Fibroblast of gingiva (primary cell): ENCODE results near the gene DOLPP1.
"Not testable (repeated sequence)": the region's sequence is repeated elsewhere in the genome, so short reads cannot be mapped to it uniquely, and the experiment has no call there.

Source experiments
- DNase-seq: peaks from one replicate; pipeline ENCODE4 v3.0.0-alpha.2; 2011; ENCODE audit warnings: low read depth

DOLPP1 gene, protein sequence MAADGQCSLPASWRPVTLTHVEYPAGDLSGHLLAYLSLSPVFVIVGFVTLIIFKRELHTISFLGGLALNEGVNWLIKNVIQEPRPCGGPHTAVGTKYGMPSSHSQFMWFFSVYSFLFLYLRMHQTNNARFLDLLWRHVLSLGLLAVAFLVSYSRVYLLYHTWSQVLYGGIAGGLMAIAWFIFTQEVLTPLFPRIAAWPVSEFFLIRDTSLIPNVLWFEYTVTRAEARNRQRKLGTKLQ

DNA sequence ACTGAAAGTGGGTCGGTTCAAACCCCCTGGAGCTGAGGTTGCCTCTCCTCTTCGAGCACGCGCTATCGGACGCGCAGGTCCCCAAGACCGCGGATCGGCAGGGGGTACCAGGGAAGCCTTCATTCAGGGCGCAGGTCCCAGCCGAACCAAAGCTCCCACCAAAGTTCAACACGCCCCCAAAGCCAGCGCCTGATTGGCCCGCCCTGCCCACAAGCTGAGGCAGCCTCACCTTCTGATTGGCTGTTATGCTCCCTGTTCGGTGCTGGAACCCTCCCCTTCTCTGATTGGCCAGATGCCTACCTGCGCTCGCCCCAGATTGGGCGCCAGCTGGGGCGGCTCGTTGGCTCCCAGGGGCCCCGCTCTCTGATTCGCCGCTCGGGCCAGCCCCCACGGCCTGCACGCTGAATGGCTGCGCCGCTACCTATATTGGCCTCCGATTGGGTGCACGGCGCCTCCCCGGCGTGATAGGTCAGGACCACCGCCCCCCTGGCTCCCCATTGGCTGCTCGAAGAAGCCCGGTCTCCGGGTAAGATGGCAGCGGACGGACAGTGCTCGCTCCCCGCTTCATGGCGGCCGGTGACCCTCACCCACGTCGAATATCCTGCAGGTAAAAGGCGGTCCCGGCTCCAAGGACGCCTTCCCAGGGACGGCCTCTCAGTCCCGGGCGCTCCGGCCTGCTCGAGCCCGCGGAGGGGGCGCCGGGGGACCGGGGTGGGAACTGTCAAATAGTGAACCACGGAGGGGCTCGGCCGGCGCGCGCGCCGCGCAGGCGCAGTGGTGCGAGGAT lies at the start of gene DOLPP1:
TSS of gene DOLPP1 (plus strand) at position 511 of the 787 bp plus-strand sequence. CDS start at position 532, 21 bp downstream.
- DNase-seq: peak; percentile 100

DNA sequence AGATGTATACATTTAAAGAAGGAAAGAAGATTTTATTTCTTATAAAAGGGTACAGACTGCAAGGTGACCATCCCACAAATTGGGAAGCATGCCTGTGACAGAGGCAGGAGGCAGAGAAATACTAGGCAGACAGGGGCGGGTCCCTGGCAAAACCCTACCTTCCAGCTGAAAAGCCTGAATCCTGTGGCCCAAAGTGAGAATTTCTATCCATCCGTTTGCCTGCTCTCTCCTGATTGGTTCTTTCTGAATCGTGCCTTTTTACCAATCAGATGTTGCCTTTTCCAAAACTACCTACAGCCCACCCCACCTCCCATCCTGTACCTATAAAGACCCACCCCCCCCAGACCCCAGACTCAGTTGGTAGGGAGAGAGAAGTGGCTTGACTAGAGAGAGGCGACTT lies 49.4 kb upstream of the DOLPP1 start:
- no peak for DNase-seq

DNA sequence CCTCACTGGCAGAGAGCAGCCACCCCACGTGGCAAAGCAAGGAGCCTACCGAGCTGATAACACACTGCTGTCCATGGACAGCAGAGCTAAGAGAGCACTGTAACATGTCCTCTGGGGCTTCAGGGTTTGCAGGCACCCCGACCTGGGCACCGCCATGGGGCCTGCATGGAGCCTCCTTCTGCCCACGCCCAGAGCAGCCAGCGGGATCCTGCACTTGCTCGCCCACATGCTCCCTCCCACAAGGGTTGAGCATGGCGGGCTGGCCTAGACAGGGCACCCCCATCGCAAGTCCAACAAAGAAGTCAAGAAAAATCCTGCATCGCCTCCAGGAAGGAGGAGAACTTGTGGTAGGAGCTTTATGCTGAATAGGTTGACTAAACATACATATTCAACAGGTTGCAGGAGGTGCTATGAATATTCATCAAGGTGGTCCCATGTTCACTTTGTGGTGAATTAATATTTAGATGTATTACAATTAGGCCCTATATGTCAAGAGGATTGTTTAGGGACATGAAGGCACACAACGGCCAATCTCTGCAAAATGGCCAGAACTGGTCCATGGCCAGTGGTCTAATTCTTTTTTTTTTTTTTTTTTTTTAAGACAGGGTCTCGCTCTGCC lies 48.3 kb upstream of the DOLPP1 start:
- DNase-seq: no peak

DNA sequence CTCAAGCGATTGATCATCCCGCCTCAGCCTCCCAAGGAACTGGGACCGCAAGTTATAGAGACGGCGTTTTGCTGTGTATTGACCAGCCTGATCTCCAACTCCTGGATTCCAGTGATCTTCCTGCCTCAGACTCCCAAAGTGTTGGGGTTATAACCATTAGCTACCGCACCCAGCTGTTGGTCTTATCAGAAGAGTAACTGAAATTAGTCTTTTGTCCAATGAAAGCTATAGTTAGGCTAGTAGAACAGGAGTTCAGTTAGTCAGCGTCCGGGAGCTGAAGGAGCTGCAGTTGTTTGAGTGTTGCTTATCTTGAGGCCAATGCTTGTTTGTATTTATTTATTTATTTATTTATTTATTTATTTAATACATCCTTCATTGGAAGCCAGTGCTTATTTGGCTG lies 47.7 kb upstream of the DOLPP1 start:
- DNase-seq: no peak

DNA sequence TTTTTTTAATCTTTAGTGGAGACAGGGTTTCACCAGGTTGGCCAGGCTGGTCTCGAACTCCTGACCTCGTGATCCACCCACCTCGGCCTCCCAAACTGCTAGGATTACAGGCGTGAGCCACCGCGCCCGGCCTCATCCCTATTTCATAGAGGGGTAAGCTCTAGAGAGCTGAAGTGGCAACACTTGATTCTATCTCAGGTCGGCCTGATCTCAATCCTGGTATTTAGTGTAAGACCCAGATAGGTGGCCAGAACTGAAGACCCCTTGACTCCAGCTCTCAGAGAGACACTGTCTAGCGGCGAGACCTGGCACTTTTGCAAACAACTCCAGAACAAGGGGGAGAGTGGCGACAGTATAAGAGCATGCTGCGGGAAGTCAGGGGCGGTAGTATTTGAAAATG lies 45.1 kb upstream of the DOLPP1 start:
- not testable (repeated sequence) for DNase-seq

DNA sequence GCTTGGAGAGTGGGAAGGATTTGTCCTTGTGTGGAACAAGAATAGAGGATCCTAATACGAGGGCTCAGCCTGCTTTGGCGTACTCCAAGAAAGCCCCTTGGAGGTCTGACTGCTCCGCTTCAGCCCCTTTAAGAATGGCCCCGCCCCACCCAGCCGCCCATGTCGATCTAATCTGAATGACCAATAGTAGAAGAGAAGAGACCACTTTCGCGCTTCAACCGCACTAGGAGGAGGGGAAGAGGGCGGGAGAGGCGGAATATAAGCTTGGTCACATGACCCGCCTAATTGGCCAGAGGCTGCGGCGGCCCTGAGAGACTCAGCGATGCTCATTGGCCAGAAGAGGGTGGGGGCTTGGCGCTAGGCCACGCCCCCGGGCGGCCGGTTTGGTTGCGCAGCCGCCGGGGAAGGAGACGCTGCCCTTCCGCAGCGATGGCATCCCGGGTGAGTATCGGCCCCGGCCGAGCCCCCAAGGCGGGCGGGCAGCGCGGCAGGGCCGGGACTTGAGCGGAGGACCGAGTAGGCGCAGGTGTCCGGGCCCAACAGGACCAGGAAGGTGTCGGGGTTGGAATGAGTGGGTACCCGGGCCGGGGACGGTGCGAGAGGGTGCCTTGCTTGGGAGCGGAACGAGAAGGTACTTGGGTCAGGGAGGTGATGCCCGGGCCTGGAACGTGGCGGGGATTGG lies 44.5 kb upstream of the DOLPP1 start, which contains the start of gene MIGA2:
TSS of gene MIGA2 (plus strand) at position 386 of the 682 bp plus-strand sequence. CDS start 3,969 bp downstream, outside the sequence.
- peak; percentile 99 for DNase-seq

DNA sequence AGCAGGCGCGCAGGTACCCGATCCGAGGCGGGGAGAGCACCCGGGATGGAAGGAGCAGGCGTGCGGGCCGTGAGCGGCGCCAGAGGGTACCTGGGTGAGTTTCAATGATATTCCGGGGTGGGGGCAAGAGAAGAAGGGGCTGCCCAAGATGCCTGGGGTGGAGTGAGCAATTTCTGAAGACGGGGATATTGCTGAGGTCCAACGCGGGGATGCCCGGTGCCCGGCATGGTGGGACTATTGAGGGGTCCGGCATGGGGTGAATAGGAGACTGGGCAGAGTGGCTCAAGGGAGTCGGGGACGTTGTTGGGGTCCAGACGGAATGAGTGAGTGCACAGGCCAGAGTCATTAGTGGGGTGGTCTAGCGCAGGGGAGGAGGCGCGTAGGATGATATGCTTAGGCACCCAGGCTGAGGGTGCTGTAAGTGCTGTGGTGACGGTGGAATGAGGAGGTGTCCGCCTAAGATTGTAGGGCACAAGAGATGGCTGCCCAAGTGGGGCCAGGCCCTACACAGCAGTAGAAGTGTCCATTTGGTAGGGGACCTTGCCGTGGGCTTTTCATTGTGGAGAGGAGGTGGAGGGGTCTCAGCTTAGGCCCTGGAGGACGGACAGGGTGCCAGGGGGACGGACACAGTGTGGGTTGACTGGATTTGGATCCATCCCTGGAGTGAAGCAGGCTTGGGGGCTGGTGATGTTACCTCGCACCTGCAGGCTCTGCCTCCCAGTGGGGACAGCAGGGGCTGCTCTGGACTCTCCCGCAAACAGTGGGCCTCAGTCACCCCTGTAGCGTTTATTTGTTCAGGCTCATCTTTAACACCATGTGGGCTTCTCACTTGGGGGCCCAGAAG lies 43.8 kb upstream of the DOLPP1 start:
- DNase-seq: no peak

DNA sequence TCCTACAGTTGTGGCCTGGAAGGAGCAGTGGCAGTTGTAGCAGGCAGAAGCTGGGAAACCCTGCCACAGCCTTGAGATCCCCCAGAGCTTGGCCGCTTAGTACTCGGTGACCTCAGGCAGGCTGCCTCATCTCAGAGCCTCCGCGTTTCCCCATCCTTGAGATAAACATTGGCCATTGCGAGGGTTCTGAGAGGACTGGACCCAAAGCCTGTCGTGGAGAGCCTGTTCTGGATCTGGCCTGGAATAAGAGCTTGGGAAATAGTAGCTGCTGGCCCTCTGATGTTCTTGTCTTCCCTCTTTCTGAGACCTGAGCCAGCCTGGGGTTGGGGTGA lies 43.2 kb upstream of the DOLPP1 start:
- peak; percentile 49 for DNase-seq

DNA sequence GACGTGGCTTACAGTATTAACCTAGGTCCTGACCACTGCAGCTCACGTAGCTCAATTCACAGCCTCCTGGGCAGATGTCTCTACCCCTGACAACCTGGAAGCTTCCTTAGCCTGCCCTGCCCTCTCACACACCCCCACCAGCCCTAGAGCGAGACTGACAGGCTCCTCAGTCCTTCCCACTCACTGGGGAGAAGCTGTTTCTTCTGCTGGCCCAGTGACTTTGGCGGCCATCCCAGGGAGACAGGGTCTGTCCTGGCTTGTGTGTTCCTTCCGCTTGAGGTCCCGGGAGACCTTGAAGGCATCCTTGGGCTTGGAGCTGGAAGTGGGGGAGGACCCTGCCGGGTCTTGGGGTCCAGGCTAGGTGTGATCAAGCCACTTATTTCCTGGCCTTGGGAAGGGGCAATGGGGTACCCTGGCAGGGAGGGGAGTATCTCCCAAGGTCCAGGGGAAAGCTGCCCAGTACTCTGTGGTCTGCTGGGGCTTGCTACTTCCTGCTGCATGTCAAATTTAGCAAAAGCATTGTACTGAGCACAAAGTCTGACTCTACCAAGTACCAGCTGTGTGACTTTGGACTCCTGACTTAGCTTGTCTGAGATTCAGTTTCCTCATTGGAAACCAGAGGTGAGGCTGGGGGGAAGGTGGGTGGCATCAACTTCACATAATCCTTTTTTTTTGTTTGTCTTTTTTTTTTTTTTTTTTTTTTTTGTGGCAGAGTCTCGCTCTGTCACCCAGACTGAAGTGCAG lies 42.6 kb upstream of the DOLPP1 start:
- DNase-seq: no peak

DNA sequence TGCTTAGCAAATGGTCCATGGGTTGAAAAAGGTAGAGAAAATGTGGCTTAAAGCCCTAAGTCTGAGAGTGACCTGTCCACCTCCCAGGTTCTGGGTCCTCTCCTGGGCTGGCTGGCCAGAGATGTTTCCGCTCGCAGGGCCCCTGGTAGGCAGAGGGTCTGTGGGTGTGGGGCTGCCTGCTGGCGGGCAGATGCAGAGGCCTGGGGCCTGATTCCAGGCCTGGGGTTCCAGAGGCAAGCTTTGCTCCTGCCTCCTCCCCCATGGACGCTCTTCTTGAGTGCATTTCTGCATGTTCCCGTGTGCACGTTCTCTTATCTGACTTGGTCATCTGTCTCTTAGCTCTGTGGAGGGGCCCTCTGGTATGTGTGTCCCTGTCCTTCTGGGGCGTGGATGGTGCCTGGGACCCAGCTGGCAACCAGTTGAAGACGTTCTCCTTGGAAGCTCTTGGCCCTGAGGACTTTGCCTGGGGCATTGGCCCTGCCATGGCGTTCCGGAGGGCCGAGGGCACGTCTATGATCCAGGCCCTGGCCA lies 40.7 kb upstream of the DOLPP1 start:
- DNase-seq: no peak

DNA sequence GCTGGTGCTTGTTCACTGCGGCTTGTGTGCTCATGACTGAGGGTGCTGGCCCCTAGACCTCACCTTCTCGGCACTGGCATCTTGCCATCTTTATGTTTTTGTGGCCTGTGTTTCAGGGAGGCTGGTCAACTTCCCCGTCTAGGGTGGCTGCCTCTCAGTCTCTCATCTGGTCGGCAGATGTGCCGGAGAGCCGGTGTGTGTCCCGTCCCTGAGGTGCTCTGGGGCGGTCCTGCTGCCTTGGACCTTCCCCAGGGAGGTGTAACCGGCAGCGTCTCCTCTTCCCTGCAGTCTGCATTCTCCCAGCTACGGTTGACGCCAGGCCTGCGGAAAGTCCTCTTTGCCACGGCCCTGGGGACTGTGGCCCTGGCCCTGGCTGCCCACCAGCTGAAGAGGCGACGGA lies 38.9 kb upstream of the DOLPP1 start:
- DNase-seq: no peak

DNA sequence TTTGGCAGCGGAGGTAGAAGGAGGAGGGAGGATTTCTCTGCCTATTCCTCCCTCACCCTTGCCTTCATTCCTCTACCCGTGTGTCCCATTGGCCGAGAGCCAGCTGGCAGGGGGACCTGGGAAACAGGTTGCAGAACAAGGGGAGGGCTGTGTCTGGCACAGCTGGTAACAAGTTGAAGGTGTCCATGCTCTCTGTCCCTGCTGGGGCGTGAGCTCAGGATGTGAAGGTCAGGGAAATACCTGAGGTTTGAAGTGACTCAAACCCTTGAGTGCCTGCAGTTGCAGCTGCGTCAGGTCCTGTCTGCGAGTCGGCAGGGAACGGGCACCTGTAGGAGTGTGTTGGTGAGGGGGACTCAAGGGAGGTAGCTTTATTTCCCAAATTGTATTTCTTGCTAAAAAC lies 28.3 kb upstream of the DOLPP1 start:
- no peak for DNase-seq

DNA sequence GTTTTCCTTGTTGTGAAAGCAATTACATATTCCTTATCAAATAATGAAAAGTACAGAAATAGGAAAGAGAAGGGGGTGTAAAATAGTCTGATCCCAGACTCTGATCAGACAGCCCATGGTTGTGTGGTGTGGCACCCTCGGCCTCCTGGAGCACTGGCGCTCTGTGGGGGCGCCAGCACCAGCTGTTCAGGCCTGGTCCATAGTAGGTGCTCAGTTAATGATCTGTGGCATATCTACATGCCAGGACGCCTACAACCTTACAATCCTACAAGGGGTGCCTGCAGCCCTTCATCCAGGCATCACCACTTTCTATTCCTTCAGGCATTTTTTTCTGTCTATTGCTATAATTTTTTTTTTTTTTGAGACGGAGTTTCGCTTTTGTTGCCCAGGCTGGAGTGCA lies 27.9 kb upstream of the DOLPP1 start:
- no peak for DNase-seq

DNA sequence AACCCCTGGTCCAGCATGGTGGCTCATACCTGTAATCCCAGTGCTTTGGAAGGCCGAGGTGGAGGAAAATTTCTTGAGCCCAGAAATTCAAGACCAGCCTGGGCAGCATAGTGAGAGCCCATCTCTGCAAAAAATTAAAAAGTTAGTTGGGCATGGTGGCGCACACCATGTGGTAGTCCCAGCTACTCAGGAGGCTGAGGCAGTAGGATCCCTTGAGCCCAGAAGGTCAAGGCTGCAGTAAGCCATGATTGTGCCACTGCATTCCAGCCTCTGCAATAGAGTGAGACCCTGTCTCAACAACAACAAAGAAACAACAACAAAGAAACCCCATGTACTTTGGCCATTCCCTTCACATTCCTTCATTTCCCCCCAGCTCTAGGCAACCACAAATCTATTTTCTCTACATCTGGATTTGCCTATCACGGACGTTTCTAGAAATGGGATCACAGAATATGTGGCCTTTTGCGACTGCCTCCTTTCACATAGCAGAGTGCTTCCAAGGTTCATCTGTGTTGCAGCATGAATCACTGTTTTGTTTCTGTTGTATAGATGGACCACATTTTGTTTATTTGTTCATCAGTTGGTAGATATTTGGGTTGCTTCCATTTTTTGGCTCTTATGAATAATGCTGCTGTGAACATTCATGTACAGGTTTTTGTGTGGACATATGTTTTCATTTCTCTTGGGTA lies 26.6 kb upstream of the DOLPP1 start:
- peak; percentile 71 for DNase-seq

DNA sequence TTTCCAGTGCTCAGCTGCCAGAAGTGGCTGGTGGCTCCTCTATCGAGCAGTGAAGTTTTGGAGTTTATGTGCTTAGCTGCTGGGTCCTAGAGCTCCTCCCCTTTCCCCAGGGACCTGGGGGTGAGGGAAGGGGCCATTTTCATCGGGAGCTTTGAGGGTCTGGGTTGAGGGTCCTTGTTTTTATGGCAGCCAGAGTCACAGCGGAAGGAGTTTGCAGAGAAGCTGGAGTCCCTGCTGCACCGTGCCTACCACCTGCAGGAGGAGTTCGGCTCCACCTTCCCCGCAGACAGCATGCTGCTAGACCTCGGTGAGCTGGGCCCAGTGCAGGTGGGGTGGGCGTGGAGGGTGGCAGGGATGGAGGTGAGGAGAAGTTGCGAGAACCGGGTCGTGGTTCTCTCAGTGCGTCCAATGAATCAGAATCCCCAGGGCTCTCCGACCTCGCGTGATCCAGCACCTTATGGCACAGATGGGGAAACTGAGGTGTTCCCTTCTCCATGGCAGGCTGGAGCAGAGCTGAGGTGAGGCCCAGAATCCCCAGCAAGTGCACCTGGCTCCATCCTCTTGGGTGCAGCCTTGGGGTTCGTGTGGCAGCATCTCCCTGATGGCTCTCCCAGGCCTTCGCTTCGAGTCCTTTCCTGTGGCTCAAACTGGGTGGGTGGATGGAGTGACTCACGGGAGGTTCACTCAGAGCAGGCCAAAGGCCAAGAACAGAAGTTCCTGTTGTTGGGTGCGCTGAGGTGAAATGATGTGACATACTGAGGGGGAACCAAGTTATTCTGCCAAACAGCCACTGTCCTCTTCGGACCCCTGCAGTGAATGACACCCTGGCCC lies 21.7 kb upstream of the DOLPP1 start:
- no peak for DNase-seq

DNA sequence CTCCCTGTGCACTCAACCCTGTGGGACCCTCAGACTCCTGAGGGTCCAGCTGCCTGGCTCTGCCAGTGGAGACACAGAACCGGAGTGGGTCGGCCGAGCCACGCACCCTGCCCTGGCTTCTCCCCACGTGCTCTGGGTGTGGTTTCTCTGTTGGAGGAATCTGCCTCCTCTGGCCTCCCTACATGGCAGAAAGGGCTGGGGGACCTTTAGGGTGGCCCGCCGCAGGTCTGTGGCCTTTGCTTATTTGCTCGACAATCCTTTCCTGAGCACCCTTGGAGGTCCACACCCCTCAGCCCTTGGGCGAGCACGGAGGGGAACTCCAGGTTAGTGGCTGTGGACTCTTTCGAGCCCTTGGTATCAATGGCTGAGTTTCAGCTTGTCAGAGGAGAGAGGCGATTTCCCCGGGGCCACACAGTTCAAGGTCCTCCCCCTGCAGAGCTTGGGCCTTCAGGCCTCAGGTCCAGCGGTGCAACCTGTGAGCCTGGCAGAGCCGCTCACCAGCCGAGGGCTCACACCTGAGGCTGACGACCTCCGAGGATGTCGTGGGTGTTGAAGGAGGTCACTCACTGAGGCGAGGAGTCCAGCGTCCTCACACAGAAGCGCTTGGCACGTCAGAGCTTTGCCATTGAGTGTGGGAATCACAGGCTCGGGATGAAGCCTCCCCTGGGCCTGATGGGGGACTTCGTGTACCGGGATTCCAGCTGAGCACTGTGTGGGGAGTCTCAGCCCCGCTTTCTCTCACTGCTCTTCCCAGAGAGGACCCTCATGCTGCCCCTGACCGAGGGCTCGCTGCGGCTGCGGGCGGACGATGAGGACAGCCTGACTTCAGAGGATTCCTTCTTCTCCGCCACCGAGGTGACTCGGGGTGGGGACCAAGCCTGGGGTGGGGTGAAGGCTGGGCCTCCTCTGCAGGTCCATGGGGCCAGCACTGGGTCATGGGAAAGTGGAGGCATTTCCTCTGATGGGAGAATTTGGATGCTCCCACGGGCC lies 20.8 kb upstream of the DOLPP1 start:
- DNase-seq: no peak

DNA sequence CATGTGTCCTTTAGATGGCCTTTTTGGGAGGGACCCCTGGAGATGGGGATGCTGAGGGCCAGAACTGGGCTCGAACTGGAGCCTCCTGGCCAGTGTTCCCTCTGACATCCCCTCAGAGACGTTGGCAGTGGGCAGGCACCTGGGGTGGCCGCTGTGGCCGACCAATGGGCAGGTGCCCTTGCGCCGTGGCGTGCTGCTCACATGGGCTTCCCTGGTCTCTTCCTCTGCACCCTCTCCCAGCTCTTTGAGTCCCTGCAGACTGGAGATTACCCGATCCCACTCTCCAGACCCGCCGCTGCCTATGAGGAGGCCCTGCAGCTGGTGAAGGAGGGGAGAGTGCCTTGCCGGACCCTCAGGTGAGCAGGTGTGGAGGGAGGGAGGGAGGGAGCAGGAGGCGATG lies 19.9 kb upstream of the DOLPP1 start:
- DNase-seq: no peak

DNA sequence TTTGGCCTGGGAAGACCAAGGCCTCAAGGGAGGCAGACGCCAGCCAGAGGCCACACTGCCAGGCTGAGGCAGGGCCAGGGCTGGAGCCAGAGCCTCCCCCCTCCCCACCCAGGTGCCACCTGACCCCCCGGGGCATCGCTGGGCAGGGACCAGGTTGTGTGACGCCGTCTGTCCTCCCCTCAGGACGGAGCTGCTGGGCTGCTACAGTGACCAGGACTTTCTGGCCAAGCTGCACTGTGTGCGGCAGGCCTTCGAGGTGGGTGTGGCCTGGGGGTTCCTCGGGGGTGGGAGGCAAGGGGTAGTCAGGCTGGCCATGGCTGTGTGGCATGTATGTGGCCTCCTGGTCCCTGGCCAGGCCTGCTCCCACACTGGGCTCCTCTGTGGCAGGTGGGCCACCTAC lies 17.9 kb upstream of the DOLPP1 start:
- DNase-seq: no peak
